Activated naive CD4-positive, alpha-beta T cell treated with anti-CD3 and anti-CD28 coated beads, Interleukin-2, amount 50 U/mL, for 72 hours (primary cell): ENCODE data around the gene PINLYP. TPM values are rescaled to one million over a fixed set of nuclear protein-coding genes. Genes with fewer than 3 reads are reported as not detected.
"Not testable (repeated sequence)": the region's sequence is repeated elsewhere in the genome, so short reads cannot be mapped to it uniquely, and the experiment has no call there.

Experiments used
- ATAC-seq, 2 donors: fragments of 150-1000 bp; cut with Tn5 transposase; 2 replicates each; pipeline ENCODE4 v1.10.0; 2021; ENCODE audit warnings: mild to moderate bottlenecking in 2 of 2, moderate library complexity in 2 of 2
- DNase-seq, 2 donors: peaks; one replicate each; pipeline ENCODE4 v3.0.0; 2021 to 2022; ENCODE audit warnings: low spot score in 2 of 2
- H3K27ac Mint-ChIP-seq, 2 donors: one replicate each; pipeline ENCODE4 v1.8.0; 2022; ENCODE audit warnings: mild to moderate bottlenecking in 2 of 2, mixed read lengths in 2 of 2
- H3K36me3 Mint-ChIP-seq, 2 donors: one replicate each; pipeline ENCODE4 v1.8.0; 2022; ENCODE audit warnings: mixed read lengths in 2 of 2
- H3K9me3 Mint-ChIP-seq, 2 donors: one replicate each; pipeline ENCODE4 v1.8.0; 2022; ENCODE audit warnings: mixed read lengths in 2 of 2
- total RNA-seq, 2 donors: library from RNA; stranded (reverse); gene quantifications; one replicate each; pipeline ENCODE4 v1.2.3, GENCODE V29; 2022

PINLYP gene
- total RNA-seq, 2 donors from 2014 or later, result 6.5 to 9.0 TPM

- no peak overlapping the region for H3K27ac Mint-ChIP-seq
- DNase-seq (no peak), ATAC-seq (no peak)
- no peaks in the 10 kb centered on the region for H3K9me3 Mint-ChIP-seq
- H3K36me3 Mint-ChIP-seq, result peaks cover 25 to 27% of the 10 kb centered on the region in 2 donors
Measured at GRCh38 chr19:43591904-43592772, 16.5 kb downstream of the PINLYP start.

GRCh38 chr19:43592800-43593350 lies 17.3 kb downstream of the PINLYP start:
- Mint-ChIP-seq H3K36me3 (peaks cover 25 to 34% of the 10 kb centered on the region in 2 donors), H3K9me3 (no peaks in the 10 kb centered on the region), H3K27ac (no peak overlapping the region)
- DNase-seq, result no peak
- ATAC-seq, result no peak

GRCh38 chr19:43594081-43594697 lies 18.6 kb downstream of the PINLYP start:
- ATAC-seq (no peak), DNase-seq (no peak)
- Mint-ChIP-seq H3K36me3 (peaks cover 25 to 38% of the 10 kb centered on the region in 2 donors), H3K27ac (peak overlapping the region; percentile 95 to 100), H3K9me3 (no peaks in the 10 kb centered on the region)

GRCh38 chr19:43594710-43595604 lies 19.4 kb downstream of the PINLYP start:
- Mint-ChIP-seq H3K27ac (peak overlapping the region; percentile 100), H3K9me3 (no peaks in the 10 kb centered on the region), H3K36me3 (peaks cover 25 to 38% of the 10 kb centered on the region in 2 donors)
- ATAC-seq, result peak; percentile 60 to 66
- DNase-seq, result peak; percentile 78

GRCh38 chr19:43595605-43595998 lies 20.0 kb downstream of the PINLYP start:
- ATAC-seq (peak; percentile 7 to 29), DNase-seq (no peak)
- Mint-ChIP-seq H3K27ac (peak overlapping the region; percentile 100), H3K9me3 (no peaks in the 10 kb centered on the region), H3K36me3 (peaks cover 25 to 38% of the 10 kb centered on the region in 2 donors)

GRCh38 chr19:43595999-43596841 lies 20.6 kb downstream of the PINLYP start, which contains the start of the genes IRGQ and ZNF576:
Gene IRGQ, minus strand, starts transcription at chr19:43596134. Its CDS starts 796 bp downstream, at chr19:43595338.
Gene ZNF576, plus strand, starts transcription at chr19:43596595. Its CDS starts 514 bp downstream, at chr19:43597109.
- Mint-ChIP-seq H3K36me3 (peaks cover 25 to 38% of the 10 kb centered on the region in 2 donors), H3K27ac (peak within 1 kb of the TSS; percentile 100), H3K9me3 (no peaks in the 10 kb centered on the region)
- peak; percentile 100 for DNase-seq
- peak; percentile 85 to 89 for ATAC-seq

- no peaks in the 10 kb centered on the region for H3K9me3 Mint-ChIP-seq
- H3K36me3 Mint-ChIP-seq, result peaks cover 25 to 38% of the 10 kb centered on the region in 2 donors
- no peak for ATAC-seq
- no peak for DNase-seq
- H3K27ac Mint-ChIP-seq, result peak overlapping the region; percentile 100
Measured at GRCh38 chr19:43596842-43597461, 21.4 kb downstream of the PINLYP start.

GRCh38 chr19:43597876-43598275 lies 22.3 kb downstream of the PINLYP start:
- no peak for ATAC-seq
- Mint-ChIP-seq H3K9me3 (no peaks in the 10 kb centered on the region), H3K36me3 (peaks cover 25 to 34% of the 10 kb centered on the region in 2 donors), H3K27ac (peak overlapping the region; percentile 100)
- DNase-seq, result no peak

GRCh38 chr19:43598445-43599240 lies 23.0 kb downstream of the PINLYP start:
- ATAC-seq (no peak), DNase-seq (no peak)
- Mint-ChIP-seq H3K9me3 (no peaks in the 10 kb centered on the region), H3K36me3 (peaks cover 19 to 30% of the 10 kb centered on the region in 2 donors), H3K27ac (peak overlapping the region in 1 of 2 donors; percentile 100)

- Mint-ChIP-seq H3K27ac (peak overlapping the region in 1 of 2 donors; percentile 57), H3K9me3 (no peaks in the 10 kb centered on the region), H3K36me3 (peaks cover 16 to 30% of the 10 kb centered on the region in 2 donors)
- DNase-seq (no peak), ATAC-seq (no peak)
Measured at GRCh38 chr19:43599635-43600295, 24.2 kb downstream of the PINLYP start.

GRCh38 chr19:43600326-43600725 lies 24.7 kb downstream of the PINLYP start:
- H3K36me3 Mint-ChIP-seq, result peaks cover 15 to 27% of the 10 kb centered on the region in 2 donors

GRCh38 chr19:43605875-43606568 lies 30.4 kb downstream of the PINLYP start:
- Mint-ChIP-seq H3K36me3 (no peaks in the 10 kb centered on the region), H3K9me3 (no peaks in the 10 kb centered on the region), H3K27ac (peak overlapping the region; percentile 77 to 93)
- ATAC-seq (no peak), DNase-seq (no peak)

More at GRCh38 chr19:43600326-43600725, 24.7 kb downstream of the PINLYP start:
- not testable (repeated sequence) for H3K9me3 Mint-ChIP-seq, DNase-seq, ATAC-seq
- H3K27ac Mint-ChIP-seq, result peak overlapping the region in 1 of 2 donors; percentile 57

- Mint-ChIP-seq H3K27ac (peak overlapping the region in 1 of 2 donors; percentile 93), H3K36me3 (no peaks in the 10 kb centered on the region), H3K9me3 (no peaks in the 10 kb centered on the region)
- ATAC-seq (no peak), DNase-seq (no peak)
Measured at GRCh38 chr19:43606569-43607229, 31.1 kb downstream of the PINLYP start.
